H9 (cell line): ENCODE results near the gene AMY2B. TPM values are rescaled to one million over a fixed set of nuclear protein-coding genes. Genes with fewer than 3 reads are reported as not detected.

Experiments
- DNase-seq: peaks from one replicate; pipeline ENCODE4 v3.0.0-alpha.2; 2017
- H2AFZ ChIP-seq: one replicate; pipeline ENCODE4 v1.6.1; 2013; ENCODE audit warnings: mild to moderate bottlenecking, low read length, control low read depth, moderate library complexity
- H2AK5ac ChIP-seq: 2 replicates; pipeline ENCODE4 v1.6.1; 2013; ENCODE audit warnings: low read length, control low read depth, mixed read lengths; ENCODE audit not compliant: insufficient read length
- H2BK120ac ChIP-seq: one replicate; pipeline ENCODE4 v1.6.1; 2013; ENCODE audit warnings: low read depth, mild to moderate bottlenecking, low read length, control low read depth, inconsistent platforms; ENCODE audit not compliant: poor library complexity, severe bottlenecking
- H2BK12ac ChIP-seq: 2 replicates; pipeline ENCODE4 v1.6.1; 2013; ENCODE audit warnings: low read length, control low read depth, mixed read lengths, low read depth; ENCODE audit not compliant: insufficient read length
- H2BK15ac ChIP-seq: 2 replicates; pipeline ENCODE4 v1.6.1; 2013; ENCODE audit warnings: low read depth, low read length, control low read depth
- H2BK20ac ChIP-seq: one replicate; pipeline ENCODE4 v1.6.1; 2013; ENCODE audit warnings: low read depth, mild to moderate bottlenecking, low read length, control low read depth, inconsistent platforms; ENCODE audit not compliant: poor library complexity, severe bottlenecking
- H2BK5ac ChIP-seq: 2 replicates; pipeline ENCODE4 v1.6.1; 2013; ENCODE audit warnings: low read length, control low read depth, mixed read lengths; ENCODE audit not compliant: insufficient read length
- H3K14ac ChIP-seq: 2 replicates; pipeline ENCODE4 v1.6.1; 2013; ENCODE audit warnings: low read length, control low read depth; ENCODE audit not compliant: insufficient read depth
- H3K18ac ChIP-seq: 2 replicates; pipeline ENCODE4 v1.6.1; 2013; ENCODE audit warnings: low read depth, mild to moderate bottlenecking, mixed read lengths, low read length, control low read depth; ENCODE audit not compliant: insufficient read length
- H3K23ac ChIP-seq: 2 replicates; pipeline ENCODE4 v1.6.1; 2013; ENCODE audit warnings: low read length, control low read depth, mixed read lengths, low read depth; ENCODE audit not compliant: insufficient read length
- H3K23me2 ChIP-seq: 2 replicates; pipeline ENCODE4 v1.6.1; 2013; ENCODE audit warnings: low read depth, mild to moderate bottlenecking, mixed read lengths, low read length, control low read depth; ENCODE audit not compliant: insufficient read length, poor library complexity, severe bottlenecking
- H3K27ac ChIP-seq: 2 replicates; pipeline ENCODE4 v1.5.1; 2013; ENCODE audit warnings: low read length, control low read depth, mixed read lengths, low read depth; ENCODE audit not compliant: insufficient read length
- H3K27me3 ChIP-seq: 2 replicates; pipeline ENCODE4 v1.6.1; 2013; ENCODE audit warnings: low read length, control low read depth, inconsistent platforms; ENCODE audit not compliant: insufficient read depth
- H3K4ac ChIP-seq: 2 replicates; pipeline ENCODE4 v1.6.1; 2013; ENCODE audit warnings: low read depth, mild to moderate bottlenecking, control low read depth, inconsistent platforms, low read length, moderate library complexity
- H3K4me1 ChIP-seq: 2 replicates; pipeline ENCODE4 v1.6.1; 2013; ENCODE audit warnings: low read length, control low read depth, inconsistent platforms; ENCODE audit not compliant: insufficient read depth
- H3K4me2 ChIP-seq: 2 replicates; pipeline ENCODE4 v1.6.1; 2013; ENCODE audit warnings: low read length, control low read depth, mixed read lengths; ENCODE audit not compliant: insufficient read length, insufficient read depth
- H3K56ac ChIP-seq: 2 replicates; pipeline ENCODE4 v1.6.1; 2013; ENCODE audit warnings: low read depth, mild to moderate bottlenecking, mixed read lengths, low read length, control low read depth; ENCODE audit not compliant: insufficient read length
- H3K79me1 ChIP-seq: 2 replicates; pipeline ENCODE4 v1.6.1; 2013; ENCODE audit warnings: low read depth, mild to moderate bottlenecking, moderate library complexity, low read length, control low read depth, inconsistent platforms; ENCODE audit not compliant: insufficient read depth, poor library complexity, severe bottlenecking
- H3K79me2 ChIP-seq: 2 replicates; pipeline ENCODE4 v1.6.1; 2013; ENCODE audit warnings: low read length, control low read depth, inconsistent platforms; ENCODE audit not compliant: insufficient read depth
- H3K9ac ChIP-seq: 2 replicates; pipeline ENCODE4 v1.6.1; 2013; ENCODE audit warnings: low read length, control low read depth, mixed read lengths; ENCODE audit not compliant: insufficient read length; ENCODE audit errors: extremely low read depth
- H3K9me3 ChIP-seq: one replicate; pipeline ENCODE4 v1.6.1; 2013; ENCODE audit warnings: low read depth, low read length, inconsistent platforms; ENCODE audit not compliant: control insufficient read depth
- H3T11ph ChIP-seq: one replicate; pipeline ENCODE4 v1.6.1; 2013; ENCODE audit warnings: mild to moderate bottlenecking, low read length, control low read depth, inconsistent platforms
- H4K20me1 ChIP-seq: one replicate; pipeline ENCODE4 v1.6.1; 2013; ENCODE audit not compliant: control insufficient read depth, insufficient read length, insufficient read depth
- H4K5ac ChIP-seq: 2 replicates; pipeline ENCODE4 v1.6.1; 2013; ENCODE audit warnings: low read depth, mild to moderate bottlenecking, mixed read lengths, low read length, control low read depth; ENCODE audit not compliant: insufficient read length
- H4K8ac ChIP-seq: replicated peaks from 2 replicates; pipeline ENCODE4 v1.6.1; 2013; ENCODE audit warnings: low read length, control low read depth, mixed read lengths, low read depth; ENCODE audit not compliant: insufficient read length
- H4K91ac ChIP-seq: 2 replicates; pipeline ENCODE4 v1.6.1; 2013; ENCODE audit warnings: low read depth, mild to moderate bottlenecking, moderate library complexity, mixed read lengths, low read length, control low read depth; ENCODE audit not compliant: insufficient read length
- H3K27ac Mint-ChIP-seq, 3 experiments: 2 replicates in 2 of 3; 3 replicates in 1 of 3; pipeline ENCODE4 v1.8.0; 2020 to 2021; ENCODE audit warnings: mixed read lengths in 3 of 3, mild to moderate bottlenecking in 1 of 3, moderate library complexity in 1 of 3
- H3K27me3 Mint-ChIP-seq: 2 replicates; pipeline ENCODE4 v1.8.0; 2021; ENCODE audit warnings: low read depth, mild to moderate bottlenecking, moderate library complexity, mixed read lengths
- H3K36me3 Mint-ChIP-seq, 3 experiments: 2 replicates in 2 of 3; 3 replicates in 1 of 3; pipeline ENCODE4 v1.8.0; 2020 to 2021; ENCODE audit warnings: low read depth in 3 of 3, mixed read lengths in 3 of 3; ENCODE audit not compliant: insufficient read depth in 1 of 3
- H3K4me1 Mint-ChIP-seq, 2 experiments: 2 replicates each; pipeline ENCODE4 v1.8.0; 2020; ENCODE audit warnings: mixed read lengths in 2 of 2
- H3K4me3 Mint-ChIP-seq, 2 experiments: 2 replicates in 1 of 2; 3 replicates in 1 of 2; pipeline ENCODE4 v1.8.0; 2020 to 2021; ENCODE audit warnings: mild to moderate bottlenecking in 2 of 2, mixed read lengths in 2 of 2, moderate library complexity in 1 of 2
- H3K9me3 Mint-ChIP-seq, 2 experiments: 2 replicates in 1 of 2; 3 replicates in 1 of 2; pipeline ENCODE4 v1.8.0; 2020; ENCODE audit warnings: mild to moderate bottlenecking in 2 of 2, mixed read lengths in 2 of 2, moderate library complexity in 1 of 2
- WGBS: extraction: QIAGEN DNeasy Blood & Tissue Kit; methylation state at CpG from one replicate; pipeline ENCODE4 v1.1.7; 2013; ENCODE audit warnings: missing lambda C conversion rate, low lambda C conversion rate, mixed read lengths; ENCODE audit not compliant: insufficient read length; ENCODE audit errors: extremely low coverage; 5-methylcytosine and 5-hydroxymethylcytosine counted together
- total RNA-seq: library from RNA; stranded (reverse); gene quantifications from 2 replicates; pipeline ENCODE4 v1.2.1, GENCODE V29; 2021
- TF ChIP-seq, protein P1 (sequence below): fragments of 200-600 bp; sonication (generic); conservative IDR thresholded peaks from 3 replicates; pipeline ENCODE4 v1.8.0; 2021; ENCODE audit warnings: antibody characterized with exemption, mild to moderate bottlenecking

AMY2B gene
- total RNA-seq, 1 experiment from 2014 or later, result 0.90 TPM

DNA sequence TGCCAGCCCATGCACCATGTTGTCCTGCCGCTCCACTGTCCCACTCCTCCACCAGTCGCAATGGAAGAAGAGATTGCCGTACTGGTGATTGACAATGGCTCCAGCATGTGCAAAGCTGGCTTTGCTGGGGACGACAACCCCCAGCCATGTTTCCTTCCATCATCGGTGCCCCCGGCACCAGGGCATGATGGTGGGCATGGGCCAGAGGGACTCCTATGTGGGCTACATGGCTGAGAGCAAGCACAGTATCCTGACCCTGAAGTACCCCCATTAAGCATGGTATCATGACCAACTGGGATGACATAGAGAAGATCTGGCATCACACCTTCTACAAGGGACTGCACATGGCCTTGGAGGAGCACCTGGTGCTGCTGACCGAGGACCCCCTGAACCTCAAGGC is 1.9 kb upstream of the AMY2B start:
- Histone ChIP-seq H3K23me2 (no peaks in the 10 kb centered on the region), H3T11ph (no peak overlapping the region), H3K56ac (no peak overlapping the region), H2AK5ac (no peak overlapping the region), H2BK15ac (no peak overlapping the region), H3K79me1 (no peaks in the 10 kb centered on the region), H3K27ac (no peak overlapping the region), H3K23ac (no peak overlapping the region), H3K27me3 (no peaks in the 10 kb centered on the region), H2BK20ac (no peak overlapping the region), H4K91ac (no peak overlapping the region), H3K79me2 (no peaks in the 10 kb centered on the region), H4K8ac (no peak overlapping the region), H3K9ac (no peak overlapping the region), H3K4me1 (no peaks in the 10 kb centered on the region), H3K14ac (no peak overlapping the region), H4K5ac (no peak overlapping the region), H2AFZ (no peak overlapping the region), H4K20me1 (no peaks in the 10 kb centered on the region), H2BK5ac (no peak overlapping the region), H3K4me2 (no peak overlapping the region), H3K9me3 (no peaks in the 10 kb centered on the region), H3K18ac (no peak overlapping the region), H3K4ac (no peak overlapping the region), H2BK12ac (no peak overlapping the region), H2BK120ac (no peak overlapping the region)
- Mint-ChIP-seq H3K4me3 (no peak overlapping the region), H3K36me3 (peaks cover 0 to 4% (median 2%) of the 10 kb centered on the region in 3 experiments; a peak in 3 of 7 replicates), H3K9me3 (peaks cover 11 to 26% of the 10 kb centered on the region in 2 experiments), H3K27me3 (no peaks in the 10 kb centered on the region; the same call in 1 of the 2 replicates), H3K4me1 (no peaks in the 10 kb centered on the region), H3K27ac (no peak overlapping the region)
- WGBS, result no CpG with 5 or more reads among the region's 7 CpGs
- TF ChIP-seq, protein P1, sequence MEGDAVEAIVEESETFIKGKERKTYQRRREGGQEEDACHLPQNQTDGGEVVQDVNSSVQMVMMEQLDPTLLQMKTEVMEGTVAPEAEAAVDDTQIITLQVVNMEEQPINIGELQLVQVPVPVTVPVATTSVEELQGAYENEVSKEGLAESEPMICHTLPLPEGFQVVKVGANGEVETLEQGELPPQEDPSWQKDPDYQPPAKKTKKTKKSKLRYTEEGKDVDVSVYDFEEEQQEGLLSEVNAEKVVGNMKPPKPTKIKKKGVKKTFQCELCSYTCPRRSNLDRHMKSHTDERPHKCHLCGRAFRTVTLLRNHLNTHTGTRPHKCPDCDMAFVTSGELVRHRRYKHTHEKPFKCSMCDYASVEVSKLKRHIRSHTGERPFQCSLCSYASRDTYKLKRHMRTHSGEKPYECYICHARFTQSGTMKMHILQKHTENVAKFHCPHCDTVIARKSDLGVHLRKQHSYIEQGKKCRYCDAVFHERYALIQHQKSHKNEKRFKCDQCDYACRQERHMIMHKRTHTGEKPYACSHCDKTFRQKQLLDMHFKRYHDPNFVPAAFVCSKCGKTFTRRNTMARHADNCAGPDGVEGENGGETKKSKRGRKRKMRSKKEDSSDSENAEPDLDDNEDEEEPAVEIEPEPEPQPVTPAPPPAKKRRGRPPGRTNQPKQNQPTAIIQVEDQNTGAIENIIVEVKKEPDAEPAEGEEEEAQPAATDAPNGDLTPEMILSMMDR, result no peak
- DNase-seq, result no peak
